Tibial nerve (tissue), 4 donors: Measurements from ENCODE around the gene TMEM62. TPM values are rescaled to one million over a fixed set of nuclear protein-coding genes. Genes with fewer than 3 reads are reported as not detected.

Source experiments
- DNase-seq, 2 donors: peaks; one replicate each; pipeline ENCODE4 v3.0.0-alpha.2; 2019; ENCODE audit warnings: low spot score in 2 of 2
- H3K27ac ChIP-seq, 4 donors: fragments of 200-600 bp; sonication (generic) in 3 of 4; one replicate each; pipeline ENCODE4 v1.5.1; 2017 to 2019; ENCODE audit warnings: mild to moderate bottlenecking in 1 of 4
- H3K27me3 ChIP-seq, 2 donors: fragments of 200-600 bp; sonication (generic) in 1 of 2; one replicate each; pipeline versions ENCODE4 v1.5.1 to v1.6.0; 2017 to 2019
- H3K36me3 ChIP-seq, 3 donors: fragments of 200-600 bp; sonication (generic); one replicate each; pipeline ENCODE4 v1.5.1; 2018 to 2019
- H3K4me1 ChIP-seq, 4 donors: fragments of 200-600 bp; sonication (generic) in 3 of 4; one replicate each; pipeline ENCODE4 v1.5.1; 2017 to 2019
- H3K4me3 ChIP-seq, 4 donors: fragments of 200-600 bp; sonication (generic) in 3 of 4; one replicate each; pipeline ENCODE4 v1.5.1; 2017 to 2019; ENCODE audit warnings: mild to moderate bottlenecking in 1 of 4, moderate library complexity in 1 of 4
- H3K9me3 ChIP-seq, 4 donors: fragments of 200-600 bp; sonication (generic) in 3 of 4; one replicate each; pipeline ENCODE4 v1.5.1; 2017 to 2019
- EP300 ChIP-seq, 2 donors: sonication (generic); formaldehyde crosslinking; IDR thresholded peaks; one replicate each; pipeline ENCODE4 v1.6.1; 2017; ENCODE audit warnings: antibody characterized with exemption in 2 of 2, mild to moderate bottlenecking in 1 of 2
- POLR2A ChIP-seq, 2 donors: fragments of 450-650 bp; IDR thresholded peaks; one replicate each; pipeline ENCODE4 v1.6.1; 2017; ENCODE audit warnings: antibody characterized with exemption in 2 of 2, mild to moderate bottlenecking in 2 of 2, moderate library complexity in 2 of 2
- WGBS, 2 donors: methylation state at CpG; one replicate each; pipeline ENCODE4 v1.1.5; 2018; 5-methylcytosine and 5-hydroxymethylcytosine counted together
- total RNA-seq, 4 donors: library from RNA; depleted of rRNA; stranded (reverse); fragments of >200 nt; gene quantifications; one replicate each; pipeline ENCODE4 v1.1.0, GENCODE V29; 2016
- TF ChIP-seq, protein P1 (sequence below), 5 experiments: fragments of 200-600 bp in 3 of 5; fragments of 450-650 bp in 2 of 5; sonication (generic) in 3 of 5; IDR thresholded peaks; one replicate each; pipeline ENCODE4 v1.5.1; 2016 to 2019; ENCODE audit warnings: antibody characterized with exemption in 5 of 5, mild to moderate bottlenecking in 3 of 5, moderate library complexity in 2 of 5

The TMEM62 gene
- total RNA-seq, 4 donors from 2014 or later, result 19.5 to 49.8 (median 35.6) TPM

DNA sequence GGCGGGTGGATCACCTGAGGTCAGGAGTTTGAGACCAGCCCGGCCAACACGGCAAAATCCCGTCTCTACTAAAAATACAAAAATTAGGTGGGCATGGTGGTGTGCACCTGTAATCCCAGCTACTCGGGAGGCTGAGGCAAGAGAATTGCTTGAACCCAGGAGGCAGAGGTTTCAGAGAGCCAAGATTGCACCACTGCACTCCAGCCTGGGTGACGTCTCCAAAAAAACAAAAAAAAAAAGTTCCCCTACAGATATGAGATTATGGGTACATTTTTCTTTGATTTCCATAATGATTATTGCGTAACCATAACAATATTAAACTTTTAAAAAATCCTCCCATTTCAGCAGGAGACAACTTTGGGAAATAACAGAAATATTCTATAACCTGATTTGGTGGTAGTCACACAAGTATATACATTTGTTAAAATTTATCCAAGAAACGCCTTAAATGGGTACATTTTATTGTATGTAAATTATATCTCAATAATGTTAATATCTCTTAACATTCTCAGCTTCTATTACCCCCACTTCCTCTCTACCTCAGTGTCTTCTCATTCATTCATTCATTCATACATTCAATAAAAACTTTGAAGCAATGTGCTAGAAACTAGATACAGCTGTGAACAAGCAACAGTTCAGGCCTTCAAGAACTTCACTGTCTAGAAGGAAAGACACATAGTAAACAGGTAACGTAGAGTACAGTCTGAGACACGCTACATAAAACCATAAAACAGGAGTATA lies 34.1 kb upstream of the TMEM62 start:
- no peak for TF ChIP-seq POLR2A (IDR thresholded peaks at IDR 0.05)
- TF ChIP-seq, protein P1, sequence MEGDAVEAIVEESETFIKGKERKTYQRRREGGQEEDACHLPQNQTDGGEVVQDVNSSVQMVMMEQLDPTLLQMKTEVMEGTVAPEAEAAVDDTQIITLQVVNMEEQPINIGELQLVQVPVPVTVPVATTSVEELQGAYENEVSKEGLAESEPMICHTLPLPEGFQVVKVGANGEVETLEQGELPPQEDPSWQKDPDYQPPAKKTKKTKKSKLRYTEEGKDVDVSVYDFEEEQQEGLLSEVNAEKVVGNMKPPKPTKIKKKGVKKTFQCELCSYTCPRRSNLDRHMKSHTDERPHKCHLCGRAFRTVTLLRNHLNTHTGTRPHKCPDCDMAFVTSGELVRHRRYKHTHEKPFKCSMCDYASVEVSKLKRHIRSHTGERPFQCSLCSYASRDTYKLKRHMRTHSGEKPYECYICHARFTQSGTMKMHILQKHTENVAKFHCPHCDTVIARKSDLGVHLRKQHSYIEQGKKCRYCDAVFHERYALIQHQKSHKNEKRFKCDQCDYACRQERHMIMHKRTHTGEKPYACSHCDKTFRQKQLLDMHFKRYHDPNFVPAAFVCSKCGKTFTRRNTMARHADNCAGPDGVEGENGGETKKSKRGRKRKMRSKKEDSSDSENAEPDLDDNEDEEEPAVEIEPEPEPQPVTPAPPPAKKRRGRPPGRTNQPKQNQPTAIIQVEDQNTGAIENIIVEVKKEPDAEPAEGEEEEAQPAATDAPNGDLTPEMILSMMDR (IDR thresholded peaks at IDR 0.05), result no peak
- TF ChIP-seq EP300 (IDR thresholded peaks at IDR 0.05), result no peak
- DNase-seq, result no peak
- WGBS, 2 donors, result 97% methylated on average over 10 of the region's 10 CpGs

DNA sequence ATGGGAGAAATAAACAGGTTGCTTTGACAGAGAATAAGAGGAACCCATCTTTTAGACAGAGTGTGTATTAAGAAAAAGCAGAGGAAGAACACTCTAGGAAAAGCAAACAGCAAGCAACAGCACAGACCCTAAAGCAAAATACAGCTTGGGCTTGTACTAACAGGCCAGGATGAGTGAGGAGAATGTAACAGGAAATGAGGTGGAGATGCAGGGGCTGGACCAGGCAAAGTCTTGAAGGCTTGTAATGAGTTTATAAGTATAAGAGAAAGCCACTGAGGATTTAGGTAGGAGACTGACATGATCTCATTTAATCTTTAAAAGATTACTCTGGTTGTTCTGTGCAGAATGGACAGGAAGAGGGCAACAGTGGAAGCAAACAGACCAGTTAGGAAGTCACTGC lies 32.4 kb upstream of the TMEM62 start:
- H3K27ac ChIP-seq, result no peak overlapping the region
- no peaks in the 10 kb centered on the region for H3K27me3 ChIP-seq
- TF ChIP-seq EP300 (IDR thresholded peaks at IDR 0.05), result no peak
- TF ChIP-seq, protein P1 (IDR thresholded peaks at IDR 0.05), result no peak
- TF ChIP-seq POLR2A (IDR thresholded peaks at IDR 0.05), result no peak
- DNase-seq, result no peak
- no peaks in the 10 kb centered on the region for H3K9me3 ChIP-seq
- peaks cover 0 to 52% (median 15%) of the 10 kb centered on the region in 4 donors for H3K4me1 ChIP-seq
- peaks cover 0 to 52% (median 0%) of the 10 kb centered on the region in 3 donors for H3K36me3 ChIP-seq
- no peak overlapping the region for H3K4me3 ChIP-seq

More for the DNA sequence above, 34.1 kb upstream of the TMEM62 start:
- Histone ChIP-seq H3K27me3 (no peaks in the 10 kb centered on the region), H3K4me3 (no peak overlapping the region), H3K9me3 (no peaks in the 10 kb centered on the region), H3K4me1 (peaks cover 0 to 47% (median 6%) of the 10 kb centered on the region in 4 donors), H3K36me3 (peaks cover 0 to 52% (median 0%) of the 10 kb centered on the region in 3 donors), H3K27ac (no peak overlapping the region)

DNA sequence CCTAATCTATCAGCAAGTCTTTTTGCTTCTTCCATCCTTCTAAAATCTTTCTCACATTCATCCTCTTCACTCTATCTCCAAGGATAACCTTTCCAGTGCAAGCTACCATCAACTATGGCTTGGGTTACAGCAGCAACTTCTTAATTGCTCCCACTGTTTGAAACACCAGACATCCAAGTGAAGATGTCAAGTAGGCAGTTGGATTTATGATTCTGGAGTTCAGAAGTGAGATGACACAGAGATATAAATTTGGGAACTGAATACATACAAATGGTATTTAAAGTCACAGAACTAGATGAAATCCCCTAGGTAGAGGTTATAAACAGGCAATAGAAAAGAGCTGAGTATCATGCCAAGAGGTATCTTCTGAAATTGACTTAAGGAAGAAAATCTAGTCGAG lies 31.2 kb upstream of the TMEM62 start:
- H3K36me3 ChIP-seq, result peaks cover 0 to 51% (median 0%) of the 10 kb centered on the region in 3 donors
- H3K27ac ChIP-seq, result no peak overlapping the region
- no peaks in the 10 kb centered on the region for H3K9me3 ChIP-seq
- no peak overlapping the region for H3K4me3 ChIP-seq
- WGBS, 2 donors, result 89 to 96% methylated on average over 1 of the region's 1 CpG
- TF ChIP-seq, protein P1 (IDR thresholded peaks at IDR 0.05), result no peak
- TF ChIP-seq POLR2A (IDR thresholded peaks at IDR 0.05) (no peak), EP300 (IDR thresholded peaks at IDR 0.05) (no peak)
- no peak for DNase-seq
- peaks cover 0 to 53% (median 19%) of the 10 kb centered on the region in 4 donors for H3K4me1 ChIP-seq
- no peaks in the 10 kb centered on the region for H3K27me3 ChIP-seq

DNA sequence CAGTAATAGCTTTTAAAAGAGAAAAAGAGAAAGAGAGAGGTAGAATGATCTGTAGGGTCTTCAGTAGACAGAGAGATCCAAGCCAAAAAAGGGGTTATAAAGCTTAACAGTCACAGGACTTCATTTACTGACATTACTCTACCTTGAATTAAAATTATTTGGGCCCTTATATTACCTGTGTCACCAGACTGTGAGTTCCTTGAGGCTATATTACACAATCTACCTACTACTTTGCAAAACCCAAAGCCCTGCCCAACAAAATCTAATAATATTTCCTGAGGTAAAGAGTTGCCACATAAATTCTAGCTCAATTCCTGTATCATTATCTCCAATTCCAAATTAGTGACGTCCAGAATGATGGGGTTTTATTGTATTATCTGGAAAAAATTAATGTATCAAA lies 29.5 kb upstream of the TMEM62 start:
- TF ChIP-seq EP300 (IDR thresholded peaks at IDR 0.05) (no peak), POLR2A (IDR thresholded peaks at IDR 0.05) (no peak)
- TF ChIP-seq, protein P1 (IDR thresholded peaks at IDR 0.05), result no peak
- H3K4me1 ChIP-seq, result peaks cover 0 to 47% (median 19%) of the 10 kb centered on the region in 4 donors
- no peaks in the 10 kb centered on the region for H3K9me3 ChIP-seq
- H3K27me3 ChIP-seq, result no peaks in the 10 kb centered on the region
- H3K36me3 ChIP-seq, result peaks cover 0 to 39% (median 0%) of the 10 kb centered on the region in 3 donors
- H3K4me3 ChIP-seq, result no peak overlapping the region
- H3K27ac ChIP-seq, result no peak overlapping the region
- DNase-seq, result no peak
- 52 to 55% methylated on average over 1 of the region's 1 CpG for whole genome bisulfite sequencing, 2 donors

DNA sequence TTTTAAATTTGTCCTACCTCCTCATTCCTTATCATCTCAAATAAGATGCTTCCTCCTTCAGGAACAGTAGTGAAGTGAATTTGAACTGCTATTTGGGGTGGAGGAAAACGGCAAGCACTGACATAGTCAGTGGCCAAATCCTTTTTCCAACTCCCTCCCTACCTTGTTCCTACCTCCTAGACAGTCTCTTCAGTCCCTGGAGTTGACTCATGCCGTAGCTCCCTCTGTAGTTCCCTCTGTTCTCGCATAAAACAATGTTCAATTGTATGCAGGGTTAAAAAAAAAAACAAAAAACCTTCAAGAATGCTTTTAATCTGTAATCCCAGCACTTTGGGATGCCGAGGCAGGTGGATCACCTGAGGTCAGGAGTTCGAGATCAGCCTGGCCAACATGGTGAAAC lies 29.0 kb upstream of the TMEM62 start:
- 35 to 45% methylated on average over 5 of the region's 5 CpGs for WGBS, 2 donors
- H3K36me3 ChIP-seq, result peaks cover 0 to 35% (median 0%) of the 10 kb centered on the region in 3 donors
- no peak for DNase-seq
- H3K4me3 ChIP-seq, result peak overlapping the region in 3 of 4 donors; percentile 67 to 86 (median 68)
- no peak for TF ChIP-seq POLR2A (IDR thresholded peaks at IDR 0.05)
- no peak for TF ChIP-seq EP300 (IDR thresholded peaks at IDR 0.05)
- TF ChIP-seq, protein P1 (IDR thresholded peaks at IDR 0.05), result no peak
- H3K9me3 ChIP-seq, result no peaks in the 10 kb centered on the region
- H3K27ac ChIP-seq, result no peak overlapping the region
- H3K27me3 ChIP-seq, result no peaks in the 10 kb centered on the region
- peaks cover 0 to 47% (median 19%) of the 10 kb centered on the region in 4 donors for H3K4me1 ChIP-seq
